Measurements from ENCODE around the gene PLEKHM3. TPM values are rescaled to one million over a fixed set of nuclear protein-coding genes. Genes with fewer than 3 reads are reported as not detected.

PLEKHM3 gene
- total and polyA plus RNA-seq, 2 of the 13 experiments (the other 11 are each of a cell fraction or from before 2014, with no cell fraction given) = 4.5 to 4.7 TPM

- TF ChIP-seq NAIF1 (CRISPR knock-in tag; IDR thresholded peaks at IDR 0.05; ENCODE audit: borderline replicate concordance) (peak; percentile 89; the same call in 1 of the 2 replicates), EHMT2 (IDR thresholded peaks at IDR 0.05; ENCODE audit: borderline replicate concordance, low read depth, low read length) (peak; percentile 88; the same call in 1 of the 2 replicates), CREB1 (IDR thresholded peaks at IDR 0.05) (no peak), CREB1 (CRISPR knock-in tag; IDR thresholded peaks at IDR 0.05) (peak; percentile 80), HNF1A (IDR thresholded peaks at IDR 0.05; ENCODE audit: low read depth) (peak; percentile 61; the same call in 1 of the 2 replicates), HNF1A (CRISPR knock-in tag; IDR thresholded peaks at IDR 0.05; ENCODE audit: borderline replicate concordance) (peak; percentile 92), HDAC2 (CRISPR knock-in tag; IDR thresholded peaks at IDR 0.05) (peak; percentile 98), RBM22 (optimal IDR thresholded peaks at IDR 0.05; ENCODE audit: low read length) (peak; percentile 46), DNMT1 (CRISPR knock-in tag; IDR thresholded peaks at IDR 0.05) (0 out of 2 replicates have a peak, but pooled peaks have one; percentile 59), ZNF251 (CRISPR knock-in tag; IDR thresholded peaks at IDR 0.05) (0 out of 2 replicates have a peak, but pooled peaks have one; percentile 90), ZNF746 (CRISPR knock-in tag; IDR thresholded peaks at IDR 0.05) (peak; percentile 89), ZBTB33 (CRISPR knock-in tag; IDR thresholded peaks at IDR 0.05) (peak; percentile 89), JUNB (CRISPR knock-in tag; IDR thresholded peaks at IDR 0.05; ENCODE audit: borderline replicate concordance) (no peak), HNF1B (CRISPR knock-in tag; IDR thresholded peaks at IDR 0.05) (peak; percentile 99), HCFC1 (IDR thresholded peaks at IDR 0.05; ENCODE audit: low read depth, low read length) (peak; percentile 69), NPAS2 (CRISPR knock-in tag; IDR thresholded peaks at IDR 0.05; ENCODE audit: borderline replicate concordance) (no peak), SKI (IDR thresholded peaks at IDR 0.05; ENCODE audit: partially characterized antibody) (peak; percentile 79), STAG1 (CRISPR knock-in tag; IDR thresholded peaks at IDR 0.05) (peak; percentile 57), NFATC3 (CRISPR knock-in tag; IDR thresholded peaks at IDR 0.05) (peak; percentile 92), ERF (CRISPR knock-in tag; IDR thresholded peaks at IDR 0.05) (peak; percentile 98)
- TF ChIP-seq, protein P1, sequence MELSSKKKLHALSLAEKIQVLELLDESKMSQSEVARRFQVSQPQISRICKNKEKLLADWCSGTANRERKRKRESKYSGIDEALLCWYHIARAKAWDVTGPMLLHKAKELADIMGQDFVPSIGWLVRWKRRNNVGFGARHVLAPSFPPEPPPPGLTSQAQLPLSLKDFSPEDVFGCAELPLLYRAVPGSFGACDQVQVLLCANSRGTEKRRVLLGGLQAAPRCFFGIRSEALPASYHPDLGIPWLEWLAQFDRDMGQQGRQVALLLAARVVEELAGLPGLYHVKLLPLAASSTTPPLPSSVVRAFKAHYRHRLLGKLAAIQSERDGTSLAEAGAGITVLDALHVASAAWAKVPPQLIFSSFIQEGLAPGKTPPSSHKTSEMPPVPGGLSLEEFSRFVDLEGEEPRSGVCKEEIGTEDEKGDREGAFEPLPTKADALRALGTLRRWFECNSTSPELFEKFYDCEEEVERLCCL (CRISPR knock-in tag; IDR thresholded peaks at IDR 0.05; ENCODE audit: borderline replicate concordance) = peak; percentile 97
These were observed at the start of gene PLEKHM3 (continued) for GRCh38 chr2:208025037-208025813.

Measured in HepG2 (cell line).